ENCODE results near the gene GPR142. TPM values are rescaled to one million over a fixed set of nuclear protein-coding genes. Genes with fewer than 3 reads are reported as not detected.

GPR142 gene
- not detected in 2 replicates for total RNA-seq

GRCh38 chr17:74367206-74367605, at the start of gene GPR142:
Gene GPR142, plus strand, starts transcription at chr17:74367506. Its CDS starts 2,035 bp downstream, at chr17:74369541.

GRCh38 chr17:74325743-74326379, 41.4 kb upstream of the GPR142 start, which contains the start of gene KIF19:
Gene KIF19, plus strand, starts transcription at chr17:74326226. Its CDS starts 124 bp downstream, at chr17:74326350.

GRCh38 chr17:74361230-74362068, 5.9 kb upstream of the GPR142 start, which contains the start of gene BTBD17:
Gene BTBD17, minus strand, starts transcription at chr17:74361868. Its CDS starts 49 bp downstream, at chr17:74361819.

Small RNA genes within 50 kb of the gene (small RNA-seq; reads per million reads assigned to genes)
- not detected for gene RNA5SP448

Other genes with a start within 250 kb of the GPR142 start
- 1,349 and 2,168 TPM in 2 replicates for gene RPL38, start 163.8 kb upstream of the GPR142 start, total RNA-seq
- 2.9 and 6.5 TPM in 2 replicates for gene TTYH2, start 153.9 kb upstream of the GPR142 start, total RNA-seq
- not detected in 2 replicates for gene DNAI2, start 93.3 kb upstream of the GPR142 start, total RNA-seq
- gene KIF19, start 41.3 kb upstream of the GPR142 start, total RNA-seq: not detected in 2 replicates
- not detected in 2 replicates for gene BTBD17, start 5.6 kb upstream of the GPR142 start, total RNA-seq
- 0.20 and 0.37 TPM in 2 replicates for gene GPRC5C, start 64.6 kb downstream of the GPR142 start, total RNA-seq
- not detected in 2 replicates for gene CD300A, start 99.1 kb downstream of the GPR142 start, total RNA-seq
- gene CD300LB, start 164.0 kb downstream of the GPR142 start, total RNA-seq: not detected in 2 replicates
- gene CD300C, start 178.6 kb downstream of the GPR142 start, total RNA-seq: not detected in 2 replicates
- gene CD300H, start 200.0 kb downstream of the GPR142 start, total RNA-seq: not detected in 2 replicates
- not detected in 2 replicates for gene CD300LD, start 224.8 kb downstream of the GPR142 start, total RNA-seq